Ectodermal cell (in vitro differentiated cells): ENCODE data around the gene HEBP2. TPM values are rescaled to one million over a fixed set of nuclear protein-coding genes. Genes with fewer than 3 reads are reported as not detected.
"Not testable (repeated sequence)": the region's sequence is repeated elsewhere in the genome, so short reads cannot be mapped to it uniquely, and the experiment has no call there.

Experiments
- H3K27ac ChIP-seq: 2 replicates; pipeline ENCODE4 v1.7.0; 2013; ENCODE audit warnings: mild to moderate bottlenecking, low read depth, low read length; ENCODE audit not compliant: insufficient read depth, poor library complexity, severe bottlenecking
- H3K27me3 ChIP-seq: 2 replicates; pipeline ENCODE4 v1.7.0; 2013; ENCODE audit warnings: mild to moderate bottlenecking, low read length; ENCODE audit not compliant: insufficient read depth, control insufficient read depth, poor library complexity, severe bottlenecking
- H3K36me3 ChIP-seq: one replicate; pipeline ENCODE4 v1.7.0; 2013; ENCODE audit warnings: low read length; ENCODE audit not compliant: control insufficient read depth, insufficient read depth
- H3K4me1 ChIP-seq: one replicate; pipeline ENCODE4 v1.7.0; 2013; ENCODE audit warnings: low read length; ENCODE audit not compliant: control insufficient read depth, insufficient read depth
- H3K4me3 ChIP-seq: 2 replicates; pipeline ENCODE4 v1.7.0; 2013; ENCODE audit warnings: low read depth, low read length, control low read depth; ENCODE audit not compliant: insufficient read depth
- H3K9me3 ChIP-seq: 2 replicates; pipeline ENCODE4 v1.7.0; 2013; ENCODE audit warnings: mild to moderate bottlenecking, low read length, moderate library complexity; ENCODE audit not compliant: control insufficient read depth
- WGBS, 2 experiments: methylation state at CpG; one replicate each; pipeline ENCODE4 v1.1.7; 2013; ENCODE audit warnings: missing lambda C conversion rate in 2 of 2; 5-methylcytosine and 5-hydroxymethylcytosine counted together
- polyA plus RNA-seq, 4 experiments: library from polyadenylated mRNA; stranded (reverse); fragments of 50-300 nt; gene quantifications; one replicate each; pipeline ENCODE4 v1.2.3, GENCODE V29; 2013

HEBP2 gene
- 43.5 TPM for polyA plus RNA-seq (2013, experiment 1 of 4)
- polyA plus RNA-seq (2013, experiment 2 of 4): 35.5 TPM
- 44.4 TPM for polyA plus RNA-seq (2013, experiment 3 of 4)
- 44.1 TPM for polyA plus RNA-seq (2013, experiment 4 of 4)

- peaks cover 6% of the 10 kb centered on the region for H3K36me3 ChIP-seq
- 0% methylated on average over 92 of the region's 92 CpGs for WGBS, 2 experiments
- H3K4me1 ChIP-seq: no peaks in the 10 kb centered on the region
These were observed at the start of gene HEBP2 for GRCh38 chr6:138403801-138404665. Gene HEBP2 (plus strand): TSS chr6:138404223. CDS start chr6:138404496, 273 bp downstream.

GRCh38 chr6:138357928-138358327 lies 46.1 kb upstream of the HEBP2 start:
- WGBS, 2 experiments: 94 to 100% methylated on average over 1 of the region's 1 CpG

More at GRCh38 chr6:138403801-138404665, at the start of gene HEBP2:
- Histone ChIP-seq H3K27me3 (no peaks in the 10 kb centered on the region), H3K9me3 (no peaks in the 10 kb centered on the region), H3K4me3 (peak within 1 kb of the TSS; percentile 85), H3K27ac (no peak within 1 kb of the TSS)

GRCh38 chr6:138368684-138369083 lies 35.3 kb upstream of the HEBP2 start:
- not testable (repeated sequence) for H3K36me3 ChIP-seq, H3K27ac ChIP-seq, H3K4me1 ChIP-seq, H3K4me3 ChIP-seq, H3K9me3 ChIP-seq, H3K27me3 ChIP-seq
- WGBS, 2 experiments: 93 to 100% methylated on average over 6 to 8 of the region's 8 CpGs

More at GRCh38 chr6:138357928-138358327, 46.1 kb upstream of the HEBP2 start:
- H3K27ac ChIP-seq: no peak overlapping the region
- H3K36me3 ChIP-seq: no peaks in the 10 kb centered on the region
- H3K4me1 ChIP-seq: no peaks in the 10 kb centered on the region
- no peaks in the 10 kb centered on the region for H3K9me3 ChIP-seq
- H3K4me3 ChIP-seq: no peak overlapping the region
- no peaks in the 10 kb centered on the region for H3K27me3 ChIP-seq

- no peaks in the 10 kb centered on the region for H3K4me1 ChIP-seq
- 89 to 92% methylated on average over 9 of the region's 9 CpGs for WGBS, 2 experiments
These were observed 33.2 kb upstream of the HEBP2 start for GRCh38 chr6:138370631-138371451.

GRCh38 chr6:138371452-138371711 lies 32.6 kb upstream of the HEBP2 start:
- 76 to 83% methylated on average over 3 of the region's 3 CpGs for WGBS, 2 experiments
- Histone ChIP-seq H3K4me1 (no peaks in the 10 kb centered on the region), H3K36me3 (no peaks in the 10 kb centered on the region), H3K27me3 (no peaks in the 10 kb centered on the region), H3K4me3 (no peak overlapping the region), H3K27ac (no peak overlapping the region), H3K9me3 (no peaks in the 10 kb centered on the region)

More at GRCh38 chr6:138370631-138371451, 33.2 kb upstream of the HEBP2 start:
- H3K9me3 ChIP-seq: no peaks in the 10 kb centered on the region
- no peak overlapping the region for H3K27ac ChIP-seq
- no peaks in the 10 kb centered on the region for H3K36me3 ChIP-seq
- no peak overlapping the region for H3K4me3 ChIP-seq
- H3K27me3 ChIP-seq: no peaks in the 10 kb centered on the region

- Histone ChIP-seq H3K36me3 (no peaks in the 10 kb centered on the region), H3K27ac (no peak overlapping the region), H3K4me1 (no peaks in the 10 kb centered on the region), H3K9me3 (no peaks in the 10 kb centered on the region), H3K4me3 (no peak overlapping the region), H3K27me3 (no peaks in the 10 kb centered on the region)
- 68 to 72% methylated on average over 3 of the region's 3 CpGs for WGBS, 2 experiments
These were observed 32.3 kb upstream of the HEBP2 start for GRCh38 chr6:138371720-138372119.

GRCh38 chr6:138372711-138373463 lies 31.1 kb upstream of the HEBP2 start:
- H3K4me3 ChIP-seq: no peak overlapping the region
- no peaks in the 10 kb centered on the region for H3K4me1 ChIP-seq
- no peak overlapping the region for H3K27ac ChIP-seq
- H3K9me3 ChIP-seq: no peaks in the 10 kb centered on the region
- H3K27me3 ChIP-seq: no peaks in the 10 kb centered on the region
- H3K36me3 ChIP-seq: no peaks in the 10 kb centered on the region

GRCh38 chr6:138374230-138374629 lies 29.8 kb upstream of the HEBP2 start:
- H3K9me3 ChIP-seq: no peaks in the 10 kb centered on the region
- H3K27me3 ChIP-seq: no peaks in the 10 kb centered on the region
- no peak overlapping the region for H3K4me3 ChIP-seq
- no peaks in the 10 kb centered on the region for H3K36me3 ChIP-seq
- no peak overlapping the region for H3K27ac ChIP-seq
- no peaks in the 10 kb centered on the region for H3K4me1 ChIP-seq

GRCh38 chr6:138374815-138375214 lies 29.2 kb upstream of the HEBP2 start:
- 92 to 95% methylated on average over 2 of the region's 2 CpGs for WGBS, 2 experiments
- Histone ChIP-seq H3K27ac (no peak overlapping the region), H3K4me1 (no peaks in the 10 kb centered on the region), H3K36me3 (no peaks in the 10 kb centered on the region), H3K9me3 (no peaks in the 10 kb centered on the region), H3K4me3 (no peak overlapping the region), H3K27me3 (no peaks in the 10 kb centered on the region)

- Histone ChIP-seq H3K36me3 (no peaks in the 10 kb centered on the region), H3K4me3 (no peak overlapping the region), H3K9me3 (no peaks in the 10 kb centered on the region), H3K27me3 (no peaks in the 10 kb centered on the region), H3K4me1 (no peaks in the 10 kb centered on the region), H3K27ac (no peak overlapping the region)
These were observed 27.0 kb upstream of the HEBP2 start for GRCh38 chr6:138377042-138377441.
